KG1 (cell line): Measurements from ENCODE around the gene WDTC1.

Experiments
- DNase-seq: peaks from one replicate; lab custom pipeline; 2025; lab: John Stamatoyannopoulos, UW

The WDTC1 gene

GRCh38 chr1:27336756-27337155, 102.3 kb downstream of the WDTC1 start:
- no peak for DNase-seq

GRCh38 chr1:27338751-27339150, 104.3 kb downstream of the WDTC1 start:
- no peak for DNase-seq

- DNase-seq = no peak
These were observed 104.8 kb downstream of the WDTC1 start for GRCh38 chr1:27339213-27339612.

- DNase-seq = peak; percentile 62
These were observed 107.3 kb downstream of the WDTC1 start, which contains the start of gene SYTL1 for GRCh38 chr1:27341525-27342252. Gene SYTL1 (plus strand): TSS chr1:27342022. CDS start chr1:27345335, 3,313 bp downstream.

DNA sequence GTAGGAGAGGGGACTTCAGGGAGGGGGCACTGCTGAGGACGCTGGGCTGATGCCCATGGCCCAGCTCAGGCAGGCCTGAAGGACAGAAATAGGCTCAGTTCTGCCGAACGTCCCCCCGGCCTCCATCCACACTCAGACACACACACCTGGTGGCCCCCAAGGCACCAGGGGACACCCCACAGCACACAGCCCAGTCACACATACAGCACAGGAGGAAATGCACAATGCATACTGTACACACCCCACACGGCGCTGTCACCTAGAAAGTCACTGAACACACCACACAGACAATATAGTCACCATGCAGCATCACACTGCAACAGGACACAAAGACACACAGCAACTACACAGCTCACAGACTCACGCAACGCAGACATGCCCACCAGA, 108.0 kb downstream of the WDTC1 start:
- DNase-seq = peak; percentile 12

- DNase-seq = peak; percentile 66
These were observed 108.6 kb downstream of the WDTC1 start for GRCh38 chr1:27342778-27343638.

GRCh38 chr1:27343639-27344025, 109.2 kb downstream of the WDTC1 start:
- no peak for DNase-seq

DNA sequence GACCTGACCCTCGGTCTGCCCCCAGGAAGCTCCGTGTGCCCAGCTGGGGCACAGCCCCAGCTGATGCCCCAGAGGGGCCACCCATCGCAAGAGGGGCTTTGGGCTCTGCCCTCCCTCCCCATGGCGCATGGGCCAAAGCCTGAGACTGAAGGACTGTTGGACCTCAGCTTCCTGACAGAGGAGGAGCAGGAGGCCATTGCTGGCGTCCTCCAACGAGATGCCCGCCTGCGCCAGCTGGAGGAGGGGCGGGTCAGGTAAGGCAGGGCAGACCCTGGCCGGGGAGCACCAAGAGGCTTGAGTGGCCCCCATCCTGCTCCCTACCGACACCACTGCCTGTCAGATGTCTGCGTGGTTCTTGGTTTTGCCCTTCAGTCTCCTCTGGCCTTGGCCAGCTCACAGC, 110.8 kb downstream of the WDTC1 start:
- no peak for DNase-seq

GRCh38 chr1:27346357-27346756, 111.9 kb downstream of the WDTC1 start:
- no peak for DNase-seq

GRCh38 chr1:27346991-27347624, 112.7 kb downstream of the WDTC1 start:
- DNase-seq = no peak

- DNase-seq = no peak
These were observed 114.7 kb downstream of the WDTC1 start for GRCh38 chr1:27348861-27349783.

DNA sequence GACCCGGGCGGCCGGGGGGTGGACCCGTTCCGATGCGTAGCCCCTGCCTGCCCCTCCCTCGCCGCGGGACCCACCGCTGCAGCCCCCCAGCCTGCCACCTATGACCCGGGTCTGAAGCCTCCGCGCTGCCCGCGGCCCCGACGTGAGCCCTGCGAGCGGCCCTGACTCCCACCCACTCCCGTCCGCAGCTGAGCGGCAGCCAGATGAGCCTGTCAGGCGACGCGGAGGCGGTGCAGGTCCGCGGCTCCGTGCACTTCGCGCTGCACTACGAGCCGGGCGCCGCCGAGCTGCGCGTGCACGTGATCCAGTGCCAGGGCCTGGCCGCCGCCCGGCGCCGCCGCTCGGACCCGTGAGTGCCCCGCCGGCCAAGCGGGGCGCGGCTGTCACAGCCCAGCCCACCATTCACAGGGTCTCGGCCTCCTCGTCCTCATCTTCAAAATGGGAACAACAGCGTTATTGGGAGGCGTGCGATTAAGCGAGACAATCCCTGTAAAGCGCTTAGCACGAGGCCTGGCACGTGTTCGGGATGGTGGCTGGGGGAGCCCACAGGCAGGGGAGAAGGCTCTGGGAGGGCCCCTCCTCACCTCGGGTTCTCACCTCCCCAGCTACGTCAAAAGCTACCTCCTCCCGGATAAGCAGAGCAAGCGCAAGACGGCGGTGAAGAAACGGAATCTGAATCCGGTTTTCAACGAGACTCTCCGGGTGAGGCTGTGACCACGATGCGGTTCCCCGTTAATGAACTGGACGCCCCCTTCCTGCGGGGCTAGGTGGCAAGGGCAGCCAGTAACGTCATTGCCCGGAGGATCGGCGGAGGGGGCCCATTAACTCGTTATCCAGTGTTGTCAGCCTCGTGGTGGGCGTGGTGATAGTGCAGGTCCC, 115.6 kb downstream of the WDTC1 start:
- no peak for DNase-seq

DNA sequence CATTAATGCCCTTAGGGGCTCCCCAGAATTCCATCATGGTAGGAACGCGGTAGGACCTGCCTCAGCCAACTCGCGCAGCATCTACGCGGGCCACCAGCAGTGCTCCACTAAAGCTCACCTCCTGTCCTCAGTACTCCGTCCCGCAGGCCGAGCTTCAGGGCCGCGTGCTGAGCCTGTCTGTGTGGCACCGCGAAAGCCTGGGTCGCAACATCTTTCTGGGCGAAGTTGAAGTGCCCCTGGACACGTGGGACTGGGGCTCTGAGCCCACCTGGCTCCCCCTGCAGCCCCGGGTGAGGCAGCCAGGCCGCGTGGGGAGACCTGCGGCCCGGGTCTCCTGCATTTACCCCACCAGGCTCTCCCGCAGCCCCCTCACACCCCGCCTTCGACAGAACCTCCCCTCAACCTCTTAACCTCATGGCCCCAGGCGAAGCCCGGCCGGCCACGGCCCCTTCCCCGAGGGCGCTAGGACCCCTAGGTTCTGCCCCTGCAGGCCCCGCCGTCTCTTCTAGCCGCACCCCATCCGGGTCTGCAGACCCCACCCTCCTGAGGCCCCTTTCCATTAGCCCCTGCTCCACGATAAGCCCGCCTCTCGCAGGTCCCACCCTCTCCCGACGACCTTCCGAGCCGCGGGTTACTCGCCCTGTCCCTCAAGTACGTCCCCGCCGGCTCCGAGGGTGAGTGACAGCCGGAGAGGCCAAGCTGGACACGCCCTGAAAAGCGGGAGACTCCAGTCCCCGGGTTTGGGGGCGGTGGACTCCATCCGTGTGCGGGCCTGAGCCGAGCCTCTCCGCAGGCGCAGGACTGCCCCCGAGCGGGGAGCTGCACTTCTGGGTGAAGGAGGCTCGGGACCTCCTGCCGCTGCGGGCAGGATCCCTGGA, 116.5 kb downstream of the WDTC1 start:
- DNase-seq = no peak

DNA sequence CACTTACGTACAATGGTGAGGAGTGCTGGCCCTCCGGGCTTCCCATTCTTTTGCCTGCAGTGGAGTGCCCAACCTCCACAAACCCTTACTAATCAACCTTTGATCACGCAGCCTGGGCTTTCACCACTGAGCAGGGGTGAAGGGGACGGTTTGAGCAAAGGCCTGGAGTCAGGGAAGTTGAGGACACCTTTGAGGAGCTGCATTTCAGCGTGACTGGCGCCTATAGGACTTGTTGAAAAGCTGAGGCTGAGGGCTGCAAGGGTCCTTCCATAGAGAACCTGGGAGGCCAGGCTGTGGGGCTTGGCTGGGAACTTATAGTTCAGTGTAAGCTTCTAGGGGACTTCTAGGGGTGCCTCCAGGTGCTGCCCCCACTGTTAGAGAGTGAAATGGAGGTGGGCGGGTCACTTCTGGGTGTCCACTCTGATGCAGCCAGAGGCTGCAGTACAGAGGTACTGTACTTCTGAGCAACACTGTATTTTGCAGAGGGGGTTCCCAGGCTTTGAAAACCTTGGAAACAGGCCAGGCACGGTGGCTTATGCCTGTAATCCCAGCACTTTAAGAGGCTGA, 117.2 kb downstream of the WDTC1 start:
- no peak for DNase-seq

DNA sequence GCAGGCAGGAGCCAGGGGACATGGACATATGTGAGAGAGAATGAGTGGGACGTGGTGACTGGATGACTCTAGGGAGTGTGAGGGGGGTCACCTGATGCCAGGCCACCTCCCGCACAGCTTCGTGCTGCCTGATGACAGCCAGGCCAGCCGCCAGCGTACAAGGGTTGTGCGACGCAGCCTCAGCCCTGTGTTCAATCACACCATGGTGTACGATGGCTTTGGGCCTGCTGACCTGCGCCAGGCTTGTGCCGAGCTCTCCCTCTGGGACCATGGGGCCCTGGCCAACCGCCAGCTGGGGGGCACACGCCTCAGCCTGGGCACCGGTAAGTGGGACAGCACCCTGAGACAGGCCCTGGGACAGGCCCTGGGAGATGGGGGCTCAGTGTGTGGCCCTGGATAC, 118.7 kb downstream of the WDTC1 start:
- DNase-seq = no peak

DNA sequence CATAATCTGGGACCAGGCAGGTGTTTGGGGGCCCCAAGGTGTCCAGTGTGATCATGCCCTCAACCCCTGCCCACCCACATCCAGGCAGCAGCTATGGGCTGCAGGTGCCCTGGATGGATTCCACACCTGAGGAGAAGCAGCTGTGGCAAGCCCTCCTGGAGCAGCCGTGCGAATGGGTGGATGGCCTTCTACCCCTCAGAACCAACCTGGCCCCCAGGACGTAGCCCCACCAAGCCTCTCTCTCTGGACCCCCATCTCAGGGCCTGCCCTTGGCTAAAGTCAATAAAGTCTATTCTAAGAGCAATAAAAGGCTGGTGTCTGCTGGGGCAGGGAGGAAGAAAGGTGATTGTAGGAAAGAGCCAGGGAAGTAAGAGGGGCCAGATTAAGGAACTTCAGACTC, 119.2 kb downstream of the WDTC1 start:
- no peak for DNase-seq

- no peak for DNase-seq
These were observed 121.3 kb downstream of the WDTC1 start for GRCh38 chr1:27355683-27356082.

DNA sequence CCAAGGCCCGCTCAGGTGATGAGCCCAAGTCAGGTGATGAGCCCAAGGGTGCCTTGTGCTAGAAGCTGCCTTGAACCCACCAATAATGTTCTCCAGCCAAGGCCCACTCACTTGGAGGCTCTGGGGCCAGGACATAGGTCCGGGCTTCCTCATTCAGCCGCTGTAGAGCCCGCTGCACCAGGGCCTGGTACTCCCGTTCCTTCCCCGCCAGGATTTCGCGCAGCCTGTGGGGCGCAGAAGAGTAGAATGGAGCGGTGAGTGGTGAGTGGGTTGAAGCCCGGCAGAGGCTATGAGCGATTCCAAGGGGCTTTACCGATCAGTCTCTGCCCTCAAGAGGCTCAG, 121.8 kb downstream of the WDTC1 start:
- DNase-seq = no peak

DNA sequence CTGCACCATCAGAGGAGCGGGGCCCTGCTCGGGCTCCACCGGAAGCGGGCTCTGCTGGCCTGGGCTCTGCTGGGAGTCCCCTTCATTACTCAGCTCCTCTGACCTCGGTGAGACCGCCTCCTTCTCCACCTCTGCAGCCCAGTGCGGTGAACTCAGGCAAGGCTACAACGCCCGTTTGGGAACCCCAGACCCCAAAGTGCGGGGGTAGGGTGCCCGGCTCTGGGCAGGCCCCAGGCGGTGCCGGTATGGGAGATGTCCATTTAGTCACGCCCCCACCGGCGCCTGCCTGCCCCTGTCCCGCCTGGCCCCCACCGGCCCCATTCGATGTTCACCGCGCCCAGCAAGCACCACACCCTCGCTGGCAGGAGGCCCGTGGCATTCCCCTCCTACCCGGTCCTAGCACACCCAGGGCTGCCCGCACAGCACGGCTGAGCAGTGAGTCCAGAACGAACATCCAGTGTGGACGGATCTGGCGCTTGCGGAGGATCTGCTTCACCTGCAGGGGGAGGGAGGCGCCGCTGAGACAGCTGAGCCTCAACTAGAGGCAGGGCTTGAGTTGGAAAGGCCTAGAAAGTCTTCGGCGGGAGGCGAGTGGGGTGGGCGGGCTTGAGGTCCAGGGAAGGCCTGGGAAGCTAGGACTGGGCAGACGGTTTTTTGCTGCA, 122.3 kb downstream of the WDTC1 start:
- DNase-seq = no peak
